ENCODE results near the gene PRDM16.

Gene PRDM16

DNA sequence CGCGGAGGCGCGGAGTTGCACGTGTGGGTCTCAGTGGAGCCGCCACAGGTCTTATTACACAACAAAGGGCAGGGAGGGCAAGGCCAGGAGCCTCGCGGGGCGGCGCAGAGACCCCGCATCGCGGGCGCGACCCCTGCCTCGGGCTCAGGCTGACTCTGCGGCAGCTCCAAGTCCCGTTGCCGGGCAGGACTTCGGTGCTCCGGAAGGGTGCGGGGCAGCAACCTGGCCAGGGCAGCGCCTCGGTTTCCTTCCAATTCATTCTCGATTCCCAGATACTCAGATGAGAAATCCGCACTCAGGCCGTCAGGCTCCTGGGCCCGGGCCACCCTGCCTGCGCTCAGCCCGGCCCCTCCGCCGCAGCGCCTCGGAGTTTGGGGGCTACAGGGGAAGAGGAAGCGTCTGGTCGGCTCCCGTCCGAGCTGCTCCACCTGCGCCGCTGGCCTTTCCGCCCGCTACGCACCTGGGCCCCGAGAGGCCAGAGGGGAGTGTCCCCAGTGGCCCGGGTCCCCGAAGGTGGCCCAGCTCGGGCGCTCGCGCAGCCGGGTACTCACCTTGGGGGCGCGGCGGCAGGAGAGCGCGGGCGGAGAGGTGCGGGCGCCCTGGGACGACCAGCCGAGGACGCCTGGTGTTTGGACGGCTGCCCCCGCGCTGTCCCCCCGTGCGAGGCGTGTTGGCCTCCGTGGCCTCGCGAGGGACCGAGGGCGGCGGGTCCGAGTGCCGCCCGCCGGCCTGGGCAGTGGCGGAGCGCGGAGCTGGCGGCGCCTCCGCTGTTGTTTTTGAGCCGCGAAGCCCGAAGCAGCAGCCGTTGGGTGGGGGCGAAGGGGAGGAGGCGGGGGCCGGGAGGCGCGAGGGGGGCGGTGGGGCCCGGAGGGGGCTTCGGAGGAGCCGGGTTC, 1.1 kb upstream of the PRDM16 start:
- no peaks in the 10 kb centered on the region for H3K79me2 ChIP-seq (ENCODE audit: insufficient read depth, low read length)
- no peak overlapping the region for H3K27ac ChIP-seq (ENCODE audit: low read depth, low read length, poor library complexity, severe bottlenecking)
- no peaks in the 10 kb centered on the region for H3F3A ChIP-seq (ENCODE audit: insufficient read depth, low read length)
- no peak overlapping the region for H3K9ac ChIP-seq (ENCODE audit: low read length)
- no peaks in the 10 kb centered on the region for H3K27me3 ChIP-seq (ENCODE audit: insufficient read depth, low read length)
- H3K36me3 ChIP-seq (ENCODE audit: insufficient read depth, low read length), result no peaks in the 10 kb centered on the region
- H3K4me3 ChIP-seq (ENCODE audit: low read depth, low read length, poor library complexity, severe bottlenecking), result no peak overlapping the region
- no peaks in the 10 kb centered on the region for H3K9me2 ChIP-seq (ENCODE audit: low read depth, low read length)
- no peaks in the 10 kb centered on the region for H3K9me3 ChIP-seq (ENCODE audit: low read length)
- no peak overlapping the region for H2AFZ ChIP-seq (ENCODE audit: low read length)
- H3K4me2 ChIP-seq (ENCODE audit: low read length), result no peak overlapping the region
- TF ChIP-seq, protein P1, sequence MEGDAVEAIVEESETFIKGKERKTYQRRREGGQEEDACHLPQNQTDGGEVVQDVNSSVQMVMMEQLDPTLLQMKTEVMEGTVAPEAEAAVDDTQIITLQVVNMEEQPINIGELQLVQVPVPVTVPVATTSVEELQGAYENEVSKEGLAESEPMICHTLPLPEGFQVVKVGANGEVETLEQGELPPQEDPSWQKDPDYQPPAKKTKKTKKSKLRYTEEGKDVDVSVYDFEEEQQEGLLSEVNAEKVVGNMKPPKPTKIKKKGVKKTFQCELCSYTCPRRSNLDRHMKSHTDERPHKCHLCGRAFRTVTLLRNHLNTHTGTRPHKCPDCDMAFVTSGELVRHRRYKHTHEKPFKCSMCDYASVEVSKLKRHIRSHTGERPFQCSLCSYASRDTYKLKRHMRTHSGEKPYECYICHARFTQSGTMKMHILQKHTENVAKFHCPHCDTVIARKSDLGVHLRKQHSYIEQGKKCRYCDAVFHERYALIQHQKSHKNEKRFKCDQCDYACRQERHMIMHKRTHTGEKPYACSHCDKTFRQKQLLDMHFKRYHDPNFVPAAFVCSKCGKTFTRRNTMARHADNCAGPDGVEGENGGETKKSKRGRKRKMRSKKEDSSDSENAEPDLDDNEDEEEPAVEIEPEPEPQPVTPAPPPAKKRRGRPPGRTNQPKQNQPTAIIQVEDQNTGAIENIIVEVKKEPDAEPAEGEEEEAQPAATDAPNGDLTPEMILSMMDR (IDR thresholded peaks at IDR 0.05; ENCODE audit: low read length), result no peak
- no peak for TF ChIP-seq EZH2 (IDR thresholded peaks at IDR 0.05; ENCODE audit: borderline replicate concordance, low read length)
- no peaks in the 10 kb centered on the region for H3K4me1 ChIP-seq (ENCODE audit: insufficient read depth, low read length, severe bottlenecking)
- H4K20me1 ChIP-seq (ENCODE audit: insufficient read depth, low read length), result no peaks in the 10 kb centered on the region

DNA sequence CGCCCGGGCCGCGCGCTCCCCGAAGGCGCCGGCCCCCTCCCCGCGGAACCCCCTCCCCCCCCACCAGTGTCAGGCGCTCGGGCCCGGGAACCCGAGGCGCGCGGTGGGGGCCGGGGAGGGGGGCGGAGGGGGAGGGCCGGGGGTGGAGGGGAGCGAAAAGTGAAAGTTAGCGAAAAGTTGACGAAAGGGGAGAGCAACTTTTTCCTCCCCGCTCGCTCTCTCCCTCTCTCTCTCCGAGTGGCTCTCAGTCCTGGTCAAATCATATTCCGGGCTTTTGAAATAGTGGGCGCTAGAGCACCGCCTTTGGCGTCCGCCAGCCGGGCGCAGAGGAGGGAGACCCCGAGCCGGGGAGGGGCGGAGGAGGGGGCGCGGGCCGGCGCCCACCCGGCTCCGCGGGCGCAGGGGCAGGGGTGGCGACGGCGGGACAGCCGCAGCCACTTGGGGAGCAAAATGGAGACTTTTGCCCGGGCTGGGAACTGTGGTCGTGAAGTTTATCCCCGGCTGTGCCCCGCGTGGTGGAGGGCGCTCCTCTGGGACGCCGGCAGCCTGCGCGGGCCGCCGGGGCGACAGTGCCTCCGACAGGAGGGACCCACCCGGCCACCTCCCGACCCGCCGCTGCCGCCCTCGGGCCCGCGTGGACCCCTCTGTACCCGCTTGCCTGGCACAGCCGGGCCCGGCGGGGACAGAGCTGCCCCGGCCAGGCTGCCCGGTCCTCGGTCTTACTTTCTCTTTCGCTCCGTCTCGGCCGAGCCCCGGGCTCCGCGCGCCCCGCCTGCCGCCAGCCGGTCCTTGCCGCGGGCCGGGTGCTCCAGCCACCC, 697 bp downstream of the PRDM16 start:
- no peak overlapping the region for H3K9ac ChIP-seq (ENCODE audit: low read length)

DNA sequence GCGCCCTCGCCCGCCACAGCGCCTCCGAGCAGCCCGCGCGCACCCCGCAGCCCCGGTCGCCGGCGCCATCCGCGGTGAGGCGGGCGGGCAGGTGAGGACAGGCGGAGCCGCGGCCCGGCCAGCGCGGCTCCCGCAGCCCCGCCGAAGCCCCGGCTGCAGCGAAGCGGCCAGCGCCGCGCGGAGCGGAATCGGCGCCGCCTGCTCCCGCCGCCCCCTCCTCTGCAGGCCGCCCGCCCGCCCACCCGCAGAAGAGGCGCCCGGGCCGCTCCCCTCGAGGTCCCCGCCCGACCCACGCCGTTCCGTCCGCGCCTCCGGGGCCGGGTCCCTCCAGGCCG, 1.3 kb downstream of the PRDM16 start:
- Histone ChIP-seq H3K4me3 (ENCODE audit: low read depth, low read length, poor library complexity, severe bottlenecking) (no peak overlapping the region), H3K9me2 (ENCODE audit: low read depth, low read length) (no peaks in the 10 kb centered on the region), H2AFZ (ENCODE audit: low read length) (no peak overlapping the region), H3K79me2 (ENCODE audit: insufficient read depth, low read length) (no peaks in the 10 kb centered on the region), H4K20me1 (ENCODE audit: insufficient read depth, low read length) (no peaks in the 10 kb centered on the region), H3K36me3 (ENCODE audit: insufficient read depth, low read length) (no peaks in the 10 kb centered on the region), H3K27ac (ENCODE audit: low read depth, low read length, poor library complexity, severe bottlenecking) (no peak overlapping the region), H3F3A (ENCODE audit: insufficient read depth, low read length) (no peaks in the 10 kb centered on the region), H3K9me3 (ENCODE audit: low read length) (no peaks in the 10 kb centered on the region), H3K4me2 (ENCODE audit: low read length) (no peak overlapping the region), H3K9ac (ENCODE audit: low read length) (no peak overlapping the region), H3K4me1 (ENCODE audit: insufficient read depth, low read length, severe bottlenecking) (no peaks in the 10 kb centered on the region), H3K27me3 (ENCODE audit: insufficient read depth, low read length) (no peaks in the 10 kb centered on the region)
- TF ChIP-seq, protein P1 (IDR thresholded peaks at IDR 0.05; ENCODE audit: low read length), result no peak
- no peak for TF ChIP-seq EZH2 (IDR thresholded peaks at IDR 0.05; ENCODE audit: borderline replicate concordance, low read length)

More for the DNA sequence above, 697 bp downstream of the PRDM16 start:
- Histone ChIP-seq H4K20me1 (ENCODE audit: insufficient read depth, low read length) (no peaks in the 10 kb centered on the region), H3K9me3 (ENCODE audit: low read length) (no peaks in the 10 kb centered on the region), H3F3A (ENCODE audit: insufficient read depth, low read length) (no peaks in the 10 kb centered on the region), H2AFZ (ENCODE audit: low read length) (no peak overlapping the region), H3K4me2 (ENCODE audit: low read length) (no peak overlapping the region), H3K9me2 (ENCODE audit: low read depth, low read length) (no peaks in the 10 kb centered on the region), H3K4me3 (ENCODE audit: low read depth, low read length, poor library complexity, severe bottlenecking) (no peak overlapping the region), H3K27ac (ENCODE audit: low read depth, low read length, poor library complexity, severe bottlenecking) (no peak overlapping the region), H3K79me2 (ENCODE audit: insufficient read depth, low read length) (no peaks in the 10 kb centered on the region), H3K4me1 (ENCODE audit: insufficient read depth, low read length, severe bottlenecking) (no peaks in the 10 kb centered on the region), H3K27me3 (ENCODE audit: insufficient read depth, low read length) (no peaks in the 10 kb centered on the region), H3K36me3 (ENCODE audit: insufficient read depth, low read length) (no peaks in the 10 kb centered on the region)
- no peak for TF ChIP-seq EZH2 (IDR thresholded peaks at IDR 0.05; ENCODE audit: borderline replicate concordance, low read length)
- TF ChIP-seq, protein P1 (IDR thresholded peaks at IDR 0.05; ENCODE audit: low read length), result no peak

Measured in OCI-LY1 (cell line).